Suprapubic skin (tissue), 4 donors: ENCODE results near the gene DNM3.

Experiments used
- POLR2A ChIP-seq, 2 donors: fragments of 450-650 bp; IDR thresholded peaks; one replicate each; pipeline ENCODE4 v1.6.1; 2017; ENCODE audit warnings: antibody characterized with exemption in 2 of 2, mild to moderate bottlenecking in 2 of 2, moderate library complexity in 2 of 2
- POLR2AphosphoS5 ChIP-seq, 3 donors: sonication (generic); formaldehyde crosslinking; IDR thresholded peaks; one replicate each; pipeline ENCODE4 v1.6.1; 2017; ENCODE audit warnings: antibody characterized with exemption in 3 of 3
- TF ChIP-seq, protein P1 (sequence below), 2 donors: fragments of 200-600 bp in 1 of 2; fragments of 450-650 bp in 1 of 2; sonication (generic) in 1 of 2; IDR thresholded peaks; one replicate each; pipeline ENCODE4 v1.5.1; 2016 to 2019; ENCODE audit warnings: antibody characterized with exemption in 2 of 2, mild to moderate bottlenecking in 1 of 2, moderate library complexity in 1 of 2

DNA sequence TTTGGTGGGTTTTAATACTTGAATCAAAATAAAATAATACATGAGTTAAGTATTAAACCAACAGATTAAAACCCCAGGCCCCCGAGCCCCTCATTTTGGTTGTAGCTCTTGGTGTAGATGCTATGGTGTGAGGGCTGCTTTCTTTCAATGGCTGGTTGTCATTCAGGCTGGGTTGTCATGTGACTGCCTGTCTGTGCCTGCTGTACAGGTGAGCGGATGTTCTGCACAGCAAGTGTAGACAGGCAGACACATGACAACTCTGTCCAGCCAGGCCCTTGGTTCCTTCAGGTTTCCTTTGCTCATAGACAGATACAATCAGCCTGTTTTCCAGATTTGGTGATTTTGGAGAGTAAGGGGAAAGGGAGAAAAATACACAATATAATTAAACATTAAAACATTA lies 297.3 kb downstream of the DNM3 start:
- TF ChIP-seq, protein P1, sequence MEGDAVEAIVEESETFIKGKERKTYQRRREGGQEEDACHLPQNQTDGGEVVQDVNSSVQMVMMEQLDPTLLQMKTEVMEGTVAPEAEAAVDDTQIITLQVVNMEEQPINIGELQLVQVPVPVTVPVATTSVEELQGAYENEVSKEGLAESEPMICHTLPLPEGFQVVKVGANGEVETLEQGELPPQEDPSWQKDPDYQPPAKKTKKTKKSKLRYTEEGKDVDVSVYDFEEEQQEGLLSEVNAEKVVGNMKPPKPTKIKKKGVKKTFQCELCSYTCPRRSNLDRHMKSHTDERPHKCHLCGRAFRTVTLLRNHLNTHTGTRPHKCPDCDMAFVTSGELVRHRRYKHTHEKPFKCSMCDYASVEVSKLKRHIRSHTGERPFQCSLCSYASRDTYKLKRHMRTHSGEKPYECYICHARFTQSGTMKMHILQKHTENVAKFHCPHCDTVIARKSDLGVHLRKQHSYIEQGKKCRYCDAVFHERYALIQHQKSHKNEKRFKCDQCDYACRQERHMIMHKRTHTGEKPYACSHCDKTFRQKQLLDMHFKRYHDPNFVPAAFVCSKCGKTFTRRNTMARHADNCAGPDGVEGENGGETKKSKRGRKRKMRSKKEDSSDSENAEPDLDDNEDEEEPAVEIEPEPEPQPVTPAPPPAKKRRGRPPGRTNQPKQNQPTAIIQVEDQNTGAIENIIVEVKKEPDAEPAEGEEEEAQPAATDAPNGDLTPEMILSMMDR (IDR thresholded peaks at IDR 0.05), result no peak
- TF ChIP-seq POLR2A (IDR thresholded peaks at IDR 0.05) (no peak), POLR2AphosphoS5 (IDR thresholded peaks at IDR 0.05) (no peak)
